K562 (cell line): ENCODE measurements around the gene IL37. TPM values are rescaled to one million over a fixed set of nuclear protein-coding genes. Genes with fewer than 3 reads are reported as not detected.

Experiments
- ATAC-seq: fragments of 200-7000 bp; cut with Tn5 transposase; 3 replicates; pipeline ENCODE4 v1.9.1; 2020; ENCODE audit warnings: moderate library complexity
- BruUV-seq: library from RNA; stranded (reverse); fragments of 400-500 nt; replicated peaks from 2 replicates; lab custom pipeline; 2021; lab: Mats Ljungman, UMichigan
- CTCF ChIA-PET: fragments of 300-600 bp; formaldehyde crosslinking; extraction: SDS; loops from one replicate; lab custom pipeline; 2021; ENCODE audit warnings: low intra/inter-chr PET ratio; lab: Yijun Ruan, JAX
- POLR2A ChIA-PET: fragments of 300-600, 350-650 bp; sonication (Branson Sonifier 250); formaldehyde crosslinking; extraction: SDS; loops from one replicate; lab custom pipeline; 2021; ENCODE audit warnings: antibody characterized with exemption, inconsistent platforms; lab: Yijun Ruan, JAX
- DNase-seq, 4 experiments: peaks; one replicate each; pipeline versions ENCODE4 v3.0.0 to v3.0.0-alpha.2; 2011 to 2018; ENCODE audit warnings: low spot score in 3 of 4, mixed read lengths in 3 of 4; ENCODE audit errors: extremely low read depth in 1 of 4
- FAIRE-seq: peaks from 2 replicates; lab custom pipeline; 2011; peaks lifted over from hg19 to GRCh38; lab: Jason Lieb, UNC
- H2AFZ ChIP-seq: 2 replicates; pipeline ENCODE4 v1.6.0; 2011; ENCODE audit warnings: low read depth, low read length, control low read depth, inconsistent platforms
- H3K27ac ChIP-seq: fragments of 200-600 bp; 3 replicates; pipeline ENCODE4 v1.8.0; 2011; ENCODE audit warnings: low read depth, mild to moderate bottlenecking, control low read depth, inconsistent platforms, low read length, moderate library complexity, mixed read lengths; ENCODE audit errors: extremely low read depth
- H3K27me3 ChIP-seq, 2 experiments: fragments of 300-600 bp in 1 of 2; 2 replicates in 1 of 2; 3 replicates in 1 of 2; pipeline versions ENCODE4 v1.6.0 to v1.8.0; 2011; ENCODE audit warnings: inconsistent platforms in 2 of 2, low read length in 2 of 2, mild to moderate bottlenecking in 1 of 2, mixed read lengths in 1 of 2, moderate library complexity in 1 of 2; ENCODE audit not compliant: control insufficient read depth in 2 of 2, insufficient read depth in 2 of 2
- H3K36me3 ChIP-seq: fragments of 300-600 bp; 3 replicates; pipeline ENCODE4 v1.8.0; 2011; ENCODE audit warnings: mild to moderate bottlenecking, low read length, inconsistent platforms; ENCODE audit not compliant: control insufficient read depth, insufficient read depth
- H3K4me1 ChIP-seq, 2 experiments: fragments of 200-600 bp in 1 of 2; replicated peaks in 1 of 2; 2 replicates in 1 of 2; 3 replicates in 1 of 2; pipeline versions ENCODE4 v1.5.1 to v1.8.0; 2011; ENCODE audit warnings: inconsistent platforms in 2 of 2, low read length in 2 of 2, mild to moderate bottlenecking in 1 of 2, mixed read lengths in 1 of 2, moderate library complexity in 1 of 2; ENCODE audit not compliant: control insufficient read depth in 2 of 2, insufficient read depth in 2 of 2
- H3K4me2 ChIP-seq: 2 replicates; pipeline ENCODE4 v1.6.1; 2011; ENCODE audit warnings: low read length, control low read depth, inconsistent platforms, mixed read lengths; ENCODE audit not compliant: insufficient read depth
- H3K4me3 ChIP-seq: fragments of 200-600 bp; sonication (generic), shearing (Covaris generic); 2 replicates; pipeline ENCODE4 v1.5.1; 2016; ENCODE audit warnings: control low read depth, inconsistent platforms
- H3K79me2 ChIP-seq: fragments of 200-600 bp; 3 replicates; pipeline ENCODE4 v1.8.0; 2011; ENCODE audit warnings: low read length, inconsistent platforms; ENCODE audit not compliant: control insufficient read depth, insufficient read depth
- H3K9ac ChIP-seq, 2 experiments: 2 replicates each; pipeline versions ENCODE4 v1.6.0 to v1.6.1; 2011; ENCODE audit warnings: low read depth in 2 of 2, low read length in 2 of 2, control low read depth in 1 of 2, inconsistent platforms in 1 of 2, mild to moderate bottlenecking in 1 of 2, mixed read lengths in 1 of 2; ENCODE audit not compliant: insufficient read depth in 1 of 2
- H3K9me1 ChIP-seq: one replicate; pipeline ENCODE4 v1.6.0; 2011; ENCODE audit warnings: inconsistent platforms, mild to moderate bottlenecking, low read length, moderate library complexity; ENCODE audit not compliant: control insufficient read depth, insufficient read depth
- H3K9me3 ChIP-seq: replicated peaks from 2 replicates; pipeline ENCODE4 v1.5.1; 2011; ENCODE audit warnings: low read depth, low read length, inconsistent platforms; ENCODE audit not compliant: control insufficient read depth, insufficient read depth
- H4K20me1 ChIP-seq: replicated peaks from 2 replicates; pipeline ENCODE4 v1.6.1; 2011; ENCODE audit warnings: low read length, inconsistent platforms, mixed read lengths; ENCODE audit not compliant: control insufficient read depth, insufficient read depth
- ARID1B ChIP-seq: fragments of 450-650 bp; IDR thresholded peaks from 2 replicates; pipeline ENCODE4 v1.6.1; 2016; ENCODE audit warnings: antibody characterized with exemption, mild to moderate bottlenecking, inconsistent platforms
- BDP1 ChIP-seq: IDR thresholded peaks from 3 replicates; pipeline ENCODE4 v1.6.1; 2011; ENCODE audit not compliant: insufficient read length, insufficient read depth
- BRCA1 ChIP-seq, 2 experiments: fragments of 450-650 bp in 1 of 2; sonication (generic) in 1 of 2; formaldehyde crosslinking in 1 of 2; IDR thresholded peaks; 2 replicates each; pipeline versions ENCODE4 v1.5.0 to v1.6.1; 2017 to 2020; ENCODE audit warnings: mild to moderate bottlenecking in 1 of 2, missing genetic modification reagents in 1 of 2
- CREB3L1 ChIP-seq: fragments of 450-650 bp; IDR thresholded peaks from 2 replicates; pipeline ENCODE4 v1.6.1; 2014; ENCODE audit warnings: low read depth, mild to moderate bottlenecking, moderate library complexity, borderline replicate concordance
- CXXC5 ChIP-seq: fragments of 250-450 bp; sonication (Bioruptor Pico); IDR thresholded peaks from 2 replicates; pipeline ENCODE4 v1.8.0; 2022; ENCODE audit warnings: inconsistent platforms, mild to moderate bottlenecking, moderate library complexity
- HMGN3 ChIP-seq: IDR thresholded peaks from 2 replicates; pipeline ENCODE4 v1.6.1; 2011; ENCODE audit warnings: borderline replicate concordance, low read depth, mild to moderate bottlenecking, mixed read lengths, low read length; ENCODE audit not compliant: insufficient read length; ENCODE audit errors: extremely low read depth
- KDM1A ChIP-seq, 2 experiments: fragments of 450-650 bp; IDR thresholded peaks; 2 replicates each; pipeline ENCODE4 v1.6.1; 2016; ENCODE audit warnings: mild to moderate bottlenecking in 2 of 2
- NR1H2 ChIP-seq: sonication (generic); formaldehyde crosslinking; IDR thresholded peaks from 2 replicates; pipeline ENCODE4 v1.4.0; 2020; ENCODE audit warnings: mild to moderate bottlenecking, missing genetic modification reagents
- PHB ChIP-seq: fragments of 250-450 bp; sonication (Bioruptor Pico); IDR thresholded peaks from 2 replicates; pipeline ENCODE4 v1.5.0; 2021
- SMARCA4 ChIP-seq: fragments of 450-650 bp; IDR thresholded peaks from 2 replicates; pipeline ENCODE4 v1.6.1; 2016
- SMARCB1 ChIP-seq: IDR thresholded peaks from 2 replicates; pipeline ENCODE4 v1.6.1; 2011; ENCODE audit warnings: improper control_type of control experiment, low read depth; ENCODE audit not compliant: insufficient read length
- SOX6 ChIP-seq: fragments of 450-650 bp; IDR thresholded peaks from 2 replicates; pipeline ENCODE4 v1.6.1; 2014; ENCODE audit warnings: mild to moderate bottlenecking
- TEAD4 ChIP-seq, 2 experiments: sonication (generic) in 1 of 2; formaldehyde crosslinking in 1 of 2; IDR thresholded peaks; 2 replicates each; pipeline versions ENCODE4 v1.6.1 to v1.8.0; 2012 to 2022; ENCODE audit warnings: borderline replicate concordance in 1 of 2, inconsistent platforms in 1 of 2, low read length in 1 of 2, mild to moderate bottlenecking in 1 of 2, missing genetic modification reagents in 1 of 2
- ZEB2 ChIP-seq: fragments of 450-650 bp; IDR thresholded peaks from 2 replicates; pipeline ENCODE4 v1.6.1; 2016
- ZNF232 ChIP-seq: sonication (generic); formaldehyde crosslinking; IDR thresholded peaks from 2 replicates; pipeline ENCODE4 v1.8.0; 2022; ENCODE audit warnings: mild to moderate bottlenecking, missing genetic modification reagents
- ZNF592 ChIP-seq: fragments of 450-650 bp; IDR thresholded peaks from 2 replicates; pipeline ENCODE4 v1.6.1; 2017; ENCODE audit warnings: antibody characterized with exemption, mild to moderate bottlenecking
- WGBS: fragments of 100-300 bp; shearing (Covaris generic); methylation state at CpG from one replicate; pipeline ENCODE4 v1.1.6; 2016; ENCODE audit warnings: low coverage, mixed read lengths; ENCODE audit not compliant: insufficient coverage; ENCODE audit errors: missing lambda C conversion rate; 5-methylcytosine and 5-hydroxymethylcytosine counted together
- in situ Hi-C: fragments of 300-500 bp; cut with MboI; formaldehyde crosslinking; loops from 4 replicates; pipeline ENCODE4 v1.15.0; 2018; ENCODE audit warnings: inconsistent platforms, mixed read lengths
- intact Hi-C: fragments of 100-400 bp; cut with micrococcal nuclease; formaldehyde crosslinking; loops from 2 replicates; pipeline ENCODE4 v1.14.2; 2022
- polyA plus RNA-seq, 8 experiments: library from polyadenylated mRNA; depleted of rRNA in 4 of 8; stranded (reverse) in 5 of 8; unstranded in 3 of 8; fragments of >200 nt; fragmentation: Nextera tagmentation in 2 of 8; fragmentation: Illumina TruSeq in 1 of 8; extraction: Ambion mirVana in 2 of 8; extraction: Trizol in 1 of 8; gene quantifications; 2 replicates each; pipeline versions ENCODE4 v1.2.1 to v1.2.3, GENCODE V29; 2011 to 2014; ENCODE audit warnings: inconsistent platforms in 1 of 8, missing spikeins in 1 of 8
- total RNA-seq, 7 experiments: library from RNA; depleted of rRNA in 6 of 7; stranded (reverse); fragments of >200 nt in 6 of 7; fragmentation: Illumina TruSeq in 2 of 7; extraction: Trizol in 2 of 7; gene quantifications; 2 replicates each; pipeline versions ENCODE4 v1.2.1 to v1.2.3, GENCODE V29; 2011 to 2021; ENCODE audit warnings: low replicate concordance in 1 of 7

IL37 gene
- total and polyA plus RNA-seq, 9 of the 15 experiments (the other 6 are each of a cell fraction or from before 2014, with no cell fraction given): not detected

- Histone ChIP-seq H3K9me1 (no peaks in the 10 kb centered on the region), H3K79me2 (no peaks in the 10 kb centered on the region), H4K20me1 (no peaks in the 10 kb centered on the region), H3K4me3 (no peak overlapping the region), H2AFZ (no peak overlapping the region), H3K27ac (no peak overlapping the region), H3K4me2 (peak overlapping the region; percentile 0; the same call in 1 of the 2 replicates), H3K27me3 (no peaks in the 10 kb centered on the region), H3K36me3 (no peaks in the 10 kb centered on the region), H3K9ac (no peak overlapping the region), H3K4me1 (peaks cover 4 to 9% of the 10 kb centered on the region in 2 experiments; a peak in 3 of 5 replicates), H3K9me3 (no peaks in the 10 kb centered on the region; the same call in 1 of the 2 replicates)
- DNase-seq (peak; percentile 38 to 75 (median 46)), FAIRE-seq (peak; percentile 69), ATAC-seq (peak; percentile 68)
- ChIA-PET CTCF (interaction anchor here (0.7 kb wide), 1 partner anchor 179 kb away, joined by 3 read pairs; no protein-coding TSS in a partner anchor), POLR2A (interaction anchor here (1.2 kb wide), 1 partner anchor 16 kb away, joined by 3 read pairs; no protein-coding TSS in a partner anchor)
- intact Hi-C loops: loop anchor here (5.0 kb wide), 1 partner anchor 32 kb away; no protein-coding TSS in a partner anchor
- BruUV-seq: no TSS peak
- in situ Hi-C loops: no loop called here
- WGBS: 0% methylated on average over 5 of the region's 5 CpGs
- TF ChIP-seq ZNF232 (CRISPR knock-in tag) (no peak), BDP1 (no peak), TEAD4 (IDR thresholded peaks at IDR 0.05; ENCODE audit: low read length) (peak; percentile 80), TEAD4 (CRISPR knock-in tag; IDR thresholded peaks at IDR 0.05; ENCODE audit: borderline replicate concordance) (no peak), NR1H2 (no peak), SOX6 (0 out of 2 replicates have a peak, but pooled peaks have one; percentile 18), PHB (CRISPR knock-in tag) (no peak), CXXC5 (CRISPR knock-in tag) (peak; percentile 40), HMGN3 (no peak), BRCA1 (IDR thresholded peaks at IDR 0.05) (no peak), BRCA1 (CRISPR knock-in tag; IDR thresholded peaks at IDR 0.05) (no peak), ZNF592 (no peak), SMARCA4 (peak; percentile 63; the same call in 1 of the 2 replicates), ARID1B (peak; percentile 87), SMARCB1 (no peak), ZEB2 (peak; percentile 52; the same call in 1 of the 2 replicates), CREB3L1 (no peak), KDM1A (IDR thresholded peaks at IDR 0.05) (peak; percentile 62 to 64; a peak in 2 of 4 replicates)
These were observed 6.1 kb upstream of the IL37 start for GRCh38 chr2:112904883-112905282.
